22Rv1 (cell line): Measurements from ENCODE around the gene CHRNA4.

ENCODE experiments used
- ZFX ChIP-seq: fragments of 450-650 bp; IDR thresholded peaks from 2 replicates; pipeline ENCODE4 v1.6.1; 2017; ENCODE audit warnings: antibody characterized with exemption, borderline replicate concordance
- TF ChIP-seq, protein P1 (sequence below): fragments of 450-650 bp; IDR thresholded peaks from 2 replicates; pipeline ENCODE4 v1.5.1; 2017; ENCODE audit warnings: mild to moderate bottlenecking

DNA sequence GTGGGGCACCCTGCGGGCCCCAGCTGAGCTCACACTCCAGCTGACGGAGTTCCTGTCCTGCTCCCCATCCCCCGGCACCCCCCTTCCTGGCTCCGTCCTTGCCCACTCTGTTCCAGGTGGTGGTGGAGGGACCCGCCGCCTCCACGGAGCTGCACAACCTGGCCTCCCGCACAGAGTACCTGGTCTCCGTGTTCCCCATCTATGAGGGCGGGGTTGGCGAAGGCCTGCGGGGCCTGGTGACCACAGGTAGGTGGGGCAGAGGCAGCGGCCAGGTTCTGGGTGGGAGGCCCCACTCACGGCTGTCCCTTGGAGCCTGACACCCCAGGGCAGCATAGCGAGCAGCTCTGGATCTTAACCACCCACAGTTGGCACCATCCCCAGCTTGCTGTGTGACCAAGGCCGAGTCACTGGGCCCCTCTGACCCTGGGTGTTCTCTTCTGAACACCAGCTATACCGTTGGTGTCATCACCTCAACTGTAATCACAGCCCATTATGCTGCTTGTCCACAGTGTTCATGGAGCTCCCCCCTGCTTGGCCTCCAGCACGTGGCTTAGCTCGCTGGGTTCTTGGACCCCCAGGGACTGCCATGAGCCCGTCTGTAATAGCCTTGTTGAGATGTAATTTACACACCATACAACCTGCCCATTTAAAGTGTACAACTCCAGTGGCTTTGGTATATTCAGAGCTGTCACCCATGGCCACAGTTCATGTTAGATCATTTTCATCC lies 50.7 kb downstream of the CHRNA4 start:
- TF ChIP-seq, protein P1, sequence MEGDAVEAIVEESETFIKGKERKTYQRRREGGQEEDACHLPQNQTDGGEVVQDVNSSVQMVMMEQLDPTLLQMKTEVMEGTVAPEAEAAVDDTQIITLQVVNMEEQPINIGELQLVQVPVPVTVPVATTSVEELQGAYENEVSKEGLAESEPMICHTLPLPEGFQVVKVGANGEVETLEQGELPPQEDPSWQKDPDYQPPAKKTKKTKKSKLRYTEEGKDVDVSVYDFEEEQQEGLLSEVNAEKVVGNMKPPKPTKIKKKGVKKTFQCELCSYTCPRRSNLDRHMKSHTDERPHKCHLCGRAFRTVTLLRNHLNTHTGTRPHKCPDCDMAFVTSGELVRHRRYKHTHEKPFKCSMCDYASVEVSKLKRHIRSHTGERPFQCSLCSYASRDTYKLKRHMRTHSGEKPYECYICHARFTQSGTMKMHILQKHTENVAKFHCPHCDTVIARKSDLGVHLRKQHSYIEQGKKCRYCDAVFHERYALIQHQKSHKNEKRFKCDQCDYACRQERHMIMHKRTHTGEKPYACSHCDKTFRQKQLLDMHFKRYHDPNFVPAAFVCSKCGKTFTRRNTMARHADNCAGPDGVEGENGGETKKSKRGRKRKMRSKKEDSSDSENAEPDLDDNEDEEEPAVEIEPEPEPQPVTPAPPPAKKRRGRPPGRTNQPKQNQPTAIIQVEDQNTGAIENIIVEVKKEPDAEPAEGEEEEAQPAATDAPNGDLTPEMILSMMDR: no peak
- TF ChIP-seq ZFX: no peak
